OCI-LY7 (cell line): Measurements from ENCODE around the gene COX8A. TPM values are rescaled to one million over a fixed set of nuclear protein-coding genes. Genes with fewer than 3 reads are reported as not detected.

ENCODE experiments used
- BruUV-seq: library from RNA; stranded (reverse); fragments of 400-500 nt; replicated peaks from 2 replicates; lab custom pipeline; 2021; lab: Mats Ljungman, UMichigan
- CTCF ChIA-PET: fragments of 300-600 bp; sonication (Branson Sonifier 250); formaldehyde crosslinking; loops from one replicate; lab custom pipeline; 2022; ENCODE audit warnings: antibody characterized with exemption; ENCODE audit not compliant: unreplicated experiment; lab: Charles Lee
- POLR2A ChIA-PET: fragments of 300-600 bp; sonication (Branson Sonifier 250); formaldehyde crosslinking; loops from one replicate; lab custom pipeline; 2022; ENCODE audit warnings: antibody characterized with exemption; lab: Charles Lee
- DNase-seq: peaks from one replicate; pipeline ENCODE4 v3.0.0-alpha.2; 2015; ENCODE audit warnings: low spot score
- H2AFZ ChIP-seq: fragments of 200-600 bp; sonication (generic), shearing (Covaris generic); 2 replicates; pipeline ENCODE4 v1.6.1; 2014; ENCODE audit warnings: mild to moderate bottlenecking, antibody characterized with exemption, low read length, moderate library complexity
- H3K27ac ChIP-seq: fragments of 200-600 bp; sonication (generic); 2 replicates; pipeline ENCODE4 v1.5.1; 2014; ENCODE audit warnings: mixed run types, low read depth, mild to moderate bottlenecking, moderate library complexity, low read length, inconsistent platforms; ENCODE audit not compliant: poor library complexity, severe bottlenecking
- H3K36me3 ChIP-seq: fragments of 200-600 bp; sonication (generic); 2 replicates; pipeline ENCODE4 v1.6.1; 2014; ENCODE audit warnings: mild to moderate bottlenecking, antibody characterized with exemption, low read length, moderate library complexity, mixed read lengths; ENCODE audit not compliant: insufficient read depth
- H3K4me1 ChIP-seq: fragments of 200-600 bp; sonication (generic); 2 replicates; pipeline ENCODE4 v1.5.1; 2014; ENCODE audit warnings: mild to moderate bottlenecking, low read length; ENCODE audit not compliant: insufficient read depth, poor library complexity, severe bottlenecking
- H3K4me2 ChIP-seq: fragments of 200-600 bp; sonication (generic); 2 replicates; pipeline ENCODE4 v1.6.1; 2014; ENCODE audit warnings: mild to moderate bottlenecking, low read length
- H3K4me3 ChIP-seq: fragments of 200-600 bp; sonication (generic); 2 replicates; pipeline ENCODE4 v1.5.1; 2014; ENCODE audit warnings: mild to moderate bottlenecking, low read depth, low read length; ENCODE audit not compliant: poor library complexity, severe bottlenecking
- H3K79me2 ChIP-seq: fragments of 200-600 bp; sonication (generic); 2 replicates; pipeline ENCODE4 v1.6.1; 2016; ENCODE audit warnings: low read depth, mild to moderate bottlenecking, low read length, moderate library complexity, mixed read lengths; ENCODE audit not compliant: insufficient read depth
- H3K9me2 ChIP-seq: fragments of 200-600 bp; sonication (generic); 2 replicates; pipeline ENCODE4 v1.6.1; 2016; ENCODE audit warnings: mild to moderate bottlenecking, low read length, mixed read lengths; ENCODE audit not compliant: insufficient read depth
- H3K9me3 ChIP-seq: fragments of 200-600 bp; sonication (generic); 2 replicates; pipeline ENCODE4 v1.6.1; 2014; ENCODE audit warnings: mild to moderate bottlenecking, mixed run types, low read length, mixed read lengths
- H4K20me1 ChIP-seq: fragments of 200-600 bp; sonication (generic); 2 replicates; pipeline ENCODE4 v1.6.1; 2014; ENCODE audit warnings: mild to moderate bottlenecking, antibody characterized with exemption, low read length, moderate library complexity, mixed read lengths; ENCODE audit not compliant: insufficient read depth
- EZH2phosphoT487 ChIP-seq: fragments of 200-600 bp; sonication (generic); IDR thresholded peaks from 2 replicates; pipeline ENCODE4 v1.6.1; 2018; ENCODE audit warnings: low read depth, borderline replicate concordance, mild to moderate bottlenecking, mixed run types, antibody characterized with exemption, low read length, moderate library complexity, mixed read lengths
- intact Hi-C: fragments of 100-400 bp; cut with micrococcal nuclease; formaldehyde crosslinking; loops from one replicate; pipeline ENCODE4 v1.10.0; 2022; ENCODE audit not compliant: unreplicated experiment
- total RNA-seq, 2 experiments: library from RNA; depleted of rRNA in 1 of 2; stranded (reverse); fragments of >200 nt in 1 of 2; shearing (Covaris generic) in 1 of 2; gene quantifications; 2 replicates each; pipeline ENCODE4 v1.2.3, GENCODE V29; 2014 to 2022
- TF ChIP-seq, protein P1 (sequence below): fragments of 200-600 bp; sonication (generic); conservative IDR thresholded peaks from 2 replicates; pipeline ENCODE4 v1.5.1; 2014; ENCODE audit warnings: mild to moderate bottlenecking, antibody characterized with exemption, low read length, moderate library complexity, mixed read lengths

Gene COX8A
- total RNA-seq, 2 experiments from 2014 or later = 373 to 811 TPM

- POLR2A ChIA-PET = no interaction called here
These were observed 34.0 kb downstream of the COX8A start for GRCh38 chr11:64008283-64008913.

DNA sequence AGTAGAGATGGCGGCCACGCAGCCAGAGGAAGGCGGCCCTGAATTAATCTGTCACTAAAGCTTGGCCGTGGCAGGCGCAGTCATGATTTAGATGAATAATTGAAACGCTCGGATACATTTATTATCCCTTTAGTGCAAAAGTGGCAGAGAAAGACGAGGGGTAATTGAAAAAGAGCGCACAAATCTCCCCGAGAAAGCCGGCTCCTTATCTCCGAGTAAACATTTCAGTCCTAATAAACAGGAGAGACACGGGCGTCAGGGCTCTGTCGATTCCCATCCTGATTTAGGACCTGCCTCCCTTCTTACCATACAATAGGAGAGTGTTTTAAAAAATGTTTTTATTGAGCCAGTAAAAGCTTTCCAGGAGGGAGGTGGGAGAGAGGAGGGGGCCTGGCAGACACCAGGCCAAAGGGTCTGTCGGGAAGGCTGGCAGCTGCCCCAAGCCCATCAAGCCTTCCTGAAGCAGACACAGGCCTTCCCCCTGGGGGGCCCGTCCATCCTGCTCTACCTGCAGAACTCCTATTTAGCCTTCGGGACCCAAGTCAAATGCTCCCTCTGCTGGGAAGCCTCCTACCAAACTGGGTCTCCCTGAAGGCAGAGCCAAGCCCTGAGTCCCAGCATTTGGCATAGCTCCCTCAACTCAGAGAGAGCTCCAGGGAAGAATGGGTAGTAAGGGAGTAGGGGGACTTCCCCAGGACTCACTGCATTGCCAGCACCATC, 34.7 kb downstream of the COX8A start:
- Histone ChIP-seq H3K79me2 (no peaks in the 10 kb centered on the region), H3K9me3 (peaks cover 8% of the 10 kb centered on the region; the same call in 1 of the 2 replicates), H3K4me2 (no peak overlapping the region), H2AFZ (no peak overlapping the region), H3K4me1 (no peaks in the 10 kb centered on the region), H3K27ac (no peak overlapping the region), H3K4me3 (no peak overlapping the region), H4K20me1 (no peaks in the 10 kb centered on the region), H3K9me2 (no peaks in the 10 kb centered on the region), H3K36me3 (no peaks in the 10 kb centered on the region)
- POLR2A ChIA-PET = no interaction called here
- BruUV-seq = no TSS peak
- DNase-seq = no peak
- intact Hi-C loops = no loop called here
- CTCF ChIA-PET = no interaction called here
- no peak for TF ChIP-seq EZH2phosphoT487
- TF ChIP-seq, protein P1, sequence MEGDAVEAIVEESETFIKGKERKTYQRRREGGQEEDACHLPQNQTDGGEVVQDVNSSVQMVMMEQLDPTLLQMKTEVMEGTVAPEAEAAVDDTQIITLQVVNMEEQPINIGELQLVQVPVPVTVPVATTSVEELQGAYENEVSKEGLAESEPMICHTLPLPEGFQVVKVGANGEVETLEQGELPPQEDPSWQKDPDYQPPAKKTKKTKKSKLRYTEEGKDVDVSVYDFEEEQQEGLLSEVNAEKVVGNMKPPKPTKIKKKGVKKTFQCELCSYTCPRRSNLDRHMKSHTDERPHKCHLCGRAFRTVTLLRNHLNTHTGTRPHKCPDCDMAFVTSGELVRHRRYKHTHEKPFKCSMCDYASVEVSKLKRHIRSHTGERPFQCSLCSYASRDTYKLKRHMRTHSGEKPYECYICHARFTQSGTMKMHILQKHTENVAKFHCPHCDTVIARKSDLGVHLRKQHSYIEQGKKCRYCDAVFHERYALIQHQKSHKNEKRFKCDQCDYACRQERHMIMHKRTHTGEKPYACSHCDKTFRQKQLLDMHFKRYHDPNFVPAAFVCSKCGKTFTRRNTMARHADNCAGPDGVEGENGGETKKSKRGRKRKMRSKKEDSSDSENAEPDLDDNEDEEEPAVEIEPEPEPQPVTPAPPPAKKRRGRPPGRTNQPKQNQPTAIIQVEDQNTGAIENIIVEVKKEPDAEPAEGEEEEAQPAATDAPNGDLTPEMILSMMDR = no peak

More at GRCh38 chr11:64008283-64008913, 34.0 kb downstream of the COX8A start:
- no TSS peak for BruUV-seq
- DNase-seq = no peak
- Histone ChIP-seq H3K9me3 (peaks cover 8% of the 10 kb centered on the region; the same call in 1 of the 2 replicates), H3K9me2 (no peaks in the 10 kb centered on the region), H2AFZ (no peak overlapping the region), H3K4me3 (no peak overlapping the region), H4K20me1 (no peaks in the 10 kb centered on the region), H3K4me2 (no peak overlapping the region), H3K4me1 (no peaks in the 10 kb centered on the region), H3K36me3 (no peaks in the 10 kb centered on the region), H3K27ac (no peak overlapping the region), H3K79me2 (no peaks in the 10 kb centered on the region)
- TF ChIP-seq, protein P1 = no peak
- TF ChIP-seq EZH2phosphoT487 = no peak
- intact Hi-C loops = no loop called here
- CTCF ChIA-PET = no interaction called here

- no peak for DNase-seq
- intact Hi-C loops = no loop called here
- CTCF ChIA-PET = no interaction called here
- POLR2A ChIA-PET = no interaction called here
- no peaks in the 10 kb centered on the region for H4K20me1 ChIP-seq
- H3K9me2 ChIP-seq = no peaks in the 10 kb centered on the region
- H3K4me2 ChIP-seq = no peak overlapping the region
- H3K4me3 ChIP-seq = no peak overlapping the region
- no peak overlapping the region for H2AFZ ChIP-seq
- peaks cover 8% of the 10 kb centered on the region; the same call in 1 of the 2 replicates for H3K9me3 ChIP-seq
- H3K79me2 ChIP-seq = no peaks in the 10 kb centered on the region
- TF ChIP-seq, protein P1 = no peak
- no peak for TF ChIP-seq EZH2phosphoT487
- H3K27ac ChIP-seq = no peak overlapping the region
- BruUV-seq = no TSS peak
- no peaks in the 10 kb centered on the region for H3K36me3 ChIP-seq
- no peaks in the 10 kb centered on the region for H3K4me1 ChIP-seq
These were observed 35.3 kb downstream of the COX8A start for GRCh38 chr11:64009710-64010109.
